Skeletal muscle tissue (tissue), 4 donors: ENCODE measurements around the gene MCM6. TPM values are rescaled to one million over a fixed set of nuclear protein-coding genes. Genes with fewer than 3 reads are reported as not detected.
"Not testable (repeated sequence)": the region's sequence is repeated elsewhere in the genome, so short reads cannot be mapped to it uniquely, and the experiment has no call there.

Experiments used
- H3K27ac ChIP-seq: one replicate; pipeline ENCODE4 v1.7.0; 2013; ENCODE audit warnings: mild to moderate bottlenecking, low read depth, low read length, inconsistent platforms
- H3K27me3 ChIP-seq, 3 donors: one replicate each; pipeline ENCODE4 v1.7.0; 2013; ENCODE audit warnings: low read length in 3 of 3; ENCODE audit not compliant: control insufficient read depth in 3 of 3, insufficient read depth in 3 of 3
- H3K36me3 ChIP-seq, 3 donors: one replicate each; pipeline ENCODE4 v1.7.0; 2013; ENCODE audit warnings: low read length in 3 of 3; ENCODE audit not compliant: control insufficient read depth in 3 of 3, insufficient read depth in 3 of 3
- H3K4me1 ChIP-seq, 3 donors: one replicate each; pipeline ENCODE4 v1.7.0; 2013; ENCODE audit warnings: low read length in 3 of 3, mild to moderate bottlenecking in 3 of 3; ENCODE audit not compliant: control insufficient read depth in 3 of 3, insufficient read depth in 3 of 3
- H3K4me3 ChIP-seq, 3 donors: one replicate each; pipeline ENCODE4 v1.7.0; 2013; ENCODE audit warnings: low read length in 3 of 3
- H3K9ac ChIP-seq, 3 donors: one replicate each; pipeline ENCODE4 v1.7.0; 2013; ENCODE audit warnings: low read length in 3 of 3, mild to moderate bottlenecking in 3 of 3, moderate library complexity in 2 of 3, low read depth in 1 of 3
- H3K9me3 ChIP-seq, 3 donors: one replicate each; pipeline ENCODE4 v1.7.0; 2013; ENCODE audit warnings: low read length in 3 of 3; ENCODE audit not compliant: control insufficient read depth in 3 of 3
- total RNA-seq: library from RNA; depleted of rRNA; stranded (reverse); fragments of >200 nt; gene quantifications from one replicate; pipeline ENCODE4 v1.2.3, GENCODE V29; 2014
- donor health status: Osteomylitis.

MCM6 gene
- total RNA-seq, 1 donor from 2014 or later, result 11.0 TPM

- H3K9me3 ChIP-seq, result no peaks in the 10 kb centered on the region
- peaks cover 3 to 6% (median 4%) of the 10 kb centered on the region in 3 donors for H3K36me3 ChIP-seq
- no peaks in the 10 kb centered on the region for H3K27me3 ChIP-seq
- no peaks in the 10 kb centered on the region for H3K4me1 ChIP-seq
- H3K4me3 ChIP-seq, result no peak overlapping the region
- H3K27ac ChIP-seq, result no peak overlapping the region
- H3K9ac ChIP-seq, result no peak overlapping the region
Observed at GRCh38 chr2:135898234-135898786, 22.1 kb upstream of the MCM6 start.

GRCh38 chr2:135894930-135895329 lies 18.7 kb upstream of the MCM6 start:
- no peak overlapping the region for H3K27ac ChIP-seq
- no peak overlapping the region for H3K4me3 ChIP-seq
- no peak overlapping the region for H3K9ac ChIP-seq
- no peaks in the 10 kb centered on the region for H3K4me1 ChIP-seq
- H3K9me3 ChIP-seq, result no peaks in the 10 kb centered on the region
- H3K36me3 ChIP-seq, result peaks cover 0 to 4% (median 2%) of the 10 kb centered on the region in 3 donors
- no peaks in the 10 kb centered on the region for H3K27me3 ChIP-seq

- no peaks in the 10 kb centered on the region for H3K9me3 ChIP-seq
- H3K36me3 ChIP-seq, result peaks cover 0 to under 1% (median under 1%) of the 10 kb centered on the region in 3 donors
- no peaks in the 10 kb centered on the region for H3K4me1 ChIP-seq
- H3K9ac ChIP-seq, result no peak overlapping the region
- no peak overlapping the region for H3K4me3 ChIP-seq
- H3K27ac ChIP-seq, result no peak overlapping the region
- H3K27me3 ChIP-seq, result no peaks in the 10 kb centered on the region
Observed at GRCh38 chr2:135893374-135893794, 17.1 kb upstream of the MCM6 start.

GRCh38 chr2:135890835-135891234 lies 14.6 kb upstream of the MCM6 start:
- no peaks in the 10 kb centered on the region for H3K36me3 ChIP-seq
- no peaks in the 10 kb centered on the region for H3K27me3 ChIP-seq
- H3K4me3 ChIP-seq, result no peak overlapping the region
- no peak overlapping the region for H3K9ac ChIP-seq
- H3K9me3 ChIP-seq, result no peaks in the 10 kb centered on the region
- peaks cover 0 to 3% (median 0%) of the 10 kb centered on the region in 3 donors for H3K4me1 ChIP-seq
- no peak overlapping the region for H3K27ac ChIP-seq

GRCh38 chr2:135890149-135890548 lies 13.9 kb upstream of the MCM6 start:
- no peaks in the 10 kb centered on the region for H3K9me3 ChIP-seq
- H3K4me1 ChIP-seq, result peaks cover 0 to 3% (median 0%) of the 10 kb centered on the region in 3 donors
- H3K36me3 ChIP-seq, result no peaks in the 10 kb centered on the region
- no peaks in the 10 kb centered on the region for H3K27me3 ChIP-seq
- no peak overlapping the region for H3K4me3 ChIP-seq
- no peak overlapping the region for H3K9ac ChIP-seq
- H3K27ac ChIP-seq, result no peak overlapping the region

GRCh38 chr2:135888587-135888986 lies 12.3 kb upstream of the MCM6 start:
- H3K4me1 ChIP-seq, H3K9ac ChIP-seq, H3K36me3 ChIP-seq, H3K27me3 ChIP-seq, H3K27ac ChIP-seq, H3K9me3 ChIP-seq, H3K4me3 ChIP-seq: not testable (repeated sequence)

- H3K27me3 ChIP-seq, result no peaks in the 10 kb centered on the region
- H3K4me3 ChIP-seq, result no peak overlapping the region
- no peak overlapping the region for H3K9ac ChIP-seq
- H3K9me3 ChIP-seq, result no peaks in the 10 kb centered on the region
- H3K36me3 ChIP-seq, result no peaks in the 10 kb centered on the region
- no peak overlapping the region for H3K27ac ChIP-seq
- peaks cover 0 to 3% (median 0%) of the 10 kb centered on the region in 3 donors for H3K4me1 ChIP-seq
Observed at GRCh38 chr2:135885709-135886108, 9.5 kb upstream of the MCM6 start.

GRCh38 chr2:135882415-135882814 lies 6.2 kb upstream of the MCM6 start:
- no peak overlapping the region for H3K4me3 ChIP-seq
- H3K9me3 ChIP-seq, result no peaks in the 10 kb centered on the region
- H3K4me1 ChIP-seq, result peaks cover 0 to 3% (median 0%) of the 10 kb centered on the region in 3 donors
- H3K27me3 ChIP-seq, result no peaks in the 10 kb centered on the region
- H3K9ac ChIP-seq, result no peak overlapping the region
- no peak overlapping the region for H3K27ac ChIP-seq
- H3K36me3 ChIP-seq, result no peaks in the 10 kb centered on the region

- H3K36me3 ChIP-seq, H3K9me3 ChIP-seq, H3K27me3 ChIP-seq: not testable (repeated sequence)
- Histone ChIP-seq H3K9ac (peak overlapping the region; percentile 64 to 85 (median 71)), H3K4me1 (peaks cover 10 to 14% (median 10%) of the 10 kb centered on the region in 3 donors), H3K4me3 (peak overlapping the region; percentile 66 to 80 (median 78)), H3K27ac (peak overlapping the region; percentile 62)
Observed at GRCh38 chr2:135876770-135877169, 527 bp upstream of the MCM6 start.

GRCh38 chr2:135875491-135876065 lies 665 bp downstream of the MCM6 start:
- H3K27me3 ChIP-seq, result no peaks in the 10 kb centered on the region
- H3K27ac ChIP-seq, result peak overlapping the region; percentile 77
- H3K36me3 ChIP-seq, result peaks cover 0 to 8% (median 7%) of the 10 kb centered on the region in 3 donors

More at GRCh38 chr2:135875491-135876065, 665 bp downstream of the MCM6 start:
- H3K9me3 ChIP-seq, result no peaks in the 10 kb centered on the region
- peak overlapping the region; percentile 66 to 80 (median 78) for H3K4me3 ChIP-seq
- H3K9ac ChIP-seq, result peak overlapping the region; percentile 78 to 89 (median 85)
- H3K4me1 ChIP-seq, result peaks cover 10 to 14% (median 10%) of the 10 kb centered on the region in 3 donors
